Measurements from ENCODE around the gene PMFBP1.
A peak's percentile ranks its signal among the peaks of the same experiment; 100 is the strongest.

PMFBP1 gene

DNA sequence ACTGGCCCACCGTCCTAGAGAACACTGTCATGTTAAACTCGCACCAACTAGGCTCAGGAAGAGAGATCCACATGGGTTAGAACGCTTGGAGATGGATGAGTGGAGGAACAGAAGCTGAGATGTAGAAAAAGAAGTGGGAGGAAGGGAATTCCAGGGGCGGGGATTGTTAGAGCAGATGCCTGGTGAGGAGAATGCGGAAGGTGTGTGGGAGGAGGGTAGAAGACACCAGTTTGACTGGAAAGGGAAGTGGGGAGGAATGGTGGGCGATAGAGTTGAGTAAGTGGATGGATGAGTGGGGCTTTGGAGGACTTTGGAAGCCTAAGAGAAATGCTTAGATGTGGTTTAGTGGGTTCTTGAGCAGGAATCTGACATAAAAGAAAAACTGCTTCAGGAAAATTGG is 40.9 kb downstream of the PMFBP1 start:
- DNase-seq (ENCODE audit: low spot score), result no peak

DNA sequence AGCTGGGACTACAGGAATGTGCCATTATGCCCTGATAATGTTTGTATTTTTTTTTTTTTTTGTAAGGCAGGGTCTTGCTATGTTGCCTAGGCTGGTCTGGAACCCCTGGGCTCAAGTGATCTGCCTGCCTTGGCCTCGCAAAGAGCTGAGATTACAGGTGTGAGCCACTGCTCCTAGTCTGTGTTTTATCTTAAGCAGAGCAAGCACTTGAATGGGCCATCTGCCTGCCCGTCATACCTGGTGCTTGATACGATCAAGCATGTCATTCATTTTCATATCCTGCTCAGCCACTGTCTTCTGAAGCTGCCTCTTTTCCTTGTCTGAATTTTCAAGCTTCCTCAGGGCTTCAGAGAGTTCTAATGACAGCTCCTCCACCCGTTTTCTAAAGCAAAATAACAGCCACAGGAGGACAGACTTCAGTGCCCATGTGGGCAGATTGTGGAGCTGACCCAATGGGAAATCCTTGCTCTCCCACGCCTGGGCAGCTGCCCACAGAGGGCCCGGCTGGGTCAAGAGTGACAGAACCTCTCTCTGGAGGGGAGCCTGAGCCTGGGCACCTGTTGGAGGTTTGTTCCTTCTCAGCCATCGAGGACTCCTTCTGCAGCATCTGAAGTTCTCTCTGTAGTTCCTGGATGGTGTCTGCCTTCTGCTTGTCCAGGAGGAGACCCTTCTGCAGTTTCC is 41.8 kb downstream of the PMFBP1 start:
- no peak for DNase-seq (ENCODE audit: low spot score)

DNA sequence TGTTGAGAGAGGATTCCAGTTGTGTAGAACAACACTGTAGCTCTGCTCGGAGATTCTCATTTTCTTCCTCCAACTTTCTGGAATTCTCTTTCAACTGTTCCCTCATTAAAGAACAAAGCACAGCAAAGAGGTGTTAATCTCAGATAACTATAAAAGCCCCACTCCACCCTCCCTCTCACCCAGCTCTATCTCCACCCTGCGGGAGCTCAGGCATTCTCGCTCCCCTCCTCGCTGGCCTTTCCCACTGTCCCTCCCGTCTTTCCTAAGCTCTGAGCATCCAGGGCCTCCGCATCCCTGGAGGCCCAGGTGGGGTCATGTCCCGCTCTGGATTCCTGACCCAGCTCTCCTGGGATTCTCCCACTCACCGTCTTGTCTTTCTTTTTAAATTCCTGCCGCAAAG is 43.3 kb downstream of the PMFBP1 start:
- no peak for DNase-seq (ENCODE audit: low spot score)

DNA sequence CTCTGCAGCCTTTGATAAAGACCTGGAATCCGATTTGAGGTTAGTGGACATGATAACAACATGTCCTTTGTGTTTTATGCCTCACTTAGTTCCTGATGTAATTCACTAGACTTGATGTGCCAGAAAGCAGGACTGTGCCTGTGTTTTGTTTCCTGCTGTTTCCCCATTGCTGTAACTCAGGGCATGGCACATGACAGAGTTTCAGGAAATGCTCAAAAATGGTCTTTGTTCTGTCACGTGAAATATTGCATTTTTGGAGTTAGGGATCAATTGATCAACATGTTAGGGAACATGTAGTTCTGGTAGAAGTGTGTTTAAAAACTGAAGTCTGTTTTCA is 45.6 kb downstream of the PMFBP1 start:
- DNase-seq (ENCODE audit: low spot score), result no peak

DNA sequence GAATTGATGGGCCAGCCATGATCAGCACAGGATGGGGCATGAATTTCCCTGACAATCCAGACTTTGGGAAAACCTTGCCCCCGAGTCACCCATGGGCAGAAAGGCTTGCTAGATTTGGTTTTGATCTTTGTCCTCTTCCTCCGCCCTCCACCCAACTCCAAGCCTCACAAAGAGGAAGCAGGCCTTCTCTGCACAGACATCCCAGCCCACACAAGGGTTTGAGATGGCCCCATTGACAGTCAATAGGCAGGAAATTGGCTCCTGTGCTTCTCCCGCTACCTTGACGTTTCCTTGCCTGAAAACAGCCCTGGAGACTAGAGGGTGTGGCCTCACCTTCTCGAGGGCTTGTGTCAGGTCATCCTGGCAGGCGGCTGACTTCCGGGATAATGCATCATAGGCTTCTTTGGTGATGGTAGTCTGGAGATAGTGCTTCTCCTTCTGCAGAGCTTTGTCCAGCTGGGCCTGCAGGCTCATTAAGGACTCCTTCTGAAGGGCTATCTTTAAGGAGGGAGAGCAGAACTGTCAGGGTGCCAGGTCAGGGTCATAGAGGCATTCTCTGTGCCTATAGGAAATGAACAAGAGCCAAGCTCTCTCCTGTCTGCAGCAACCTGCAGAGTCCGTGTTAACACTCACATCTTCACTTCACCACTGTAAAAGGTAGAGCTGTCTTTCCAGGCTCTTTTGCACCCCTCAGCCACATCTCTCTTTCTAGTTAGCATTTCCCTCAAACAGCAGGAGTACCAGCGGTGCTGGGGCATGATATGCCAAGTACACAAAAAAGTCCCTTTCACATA is 46.1 kb downstream of the PMFBP1 start:
- DNase-seq (ENCODE audit: low spot score), result no peak

DNA sequence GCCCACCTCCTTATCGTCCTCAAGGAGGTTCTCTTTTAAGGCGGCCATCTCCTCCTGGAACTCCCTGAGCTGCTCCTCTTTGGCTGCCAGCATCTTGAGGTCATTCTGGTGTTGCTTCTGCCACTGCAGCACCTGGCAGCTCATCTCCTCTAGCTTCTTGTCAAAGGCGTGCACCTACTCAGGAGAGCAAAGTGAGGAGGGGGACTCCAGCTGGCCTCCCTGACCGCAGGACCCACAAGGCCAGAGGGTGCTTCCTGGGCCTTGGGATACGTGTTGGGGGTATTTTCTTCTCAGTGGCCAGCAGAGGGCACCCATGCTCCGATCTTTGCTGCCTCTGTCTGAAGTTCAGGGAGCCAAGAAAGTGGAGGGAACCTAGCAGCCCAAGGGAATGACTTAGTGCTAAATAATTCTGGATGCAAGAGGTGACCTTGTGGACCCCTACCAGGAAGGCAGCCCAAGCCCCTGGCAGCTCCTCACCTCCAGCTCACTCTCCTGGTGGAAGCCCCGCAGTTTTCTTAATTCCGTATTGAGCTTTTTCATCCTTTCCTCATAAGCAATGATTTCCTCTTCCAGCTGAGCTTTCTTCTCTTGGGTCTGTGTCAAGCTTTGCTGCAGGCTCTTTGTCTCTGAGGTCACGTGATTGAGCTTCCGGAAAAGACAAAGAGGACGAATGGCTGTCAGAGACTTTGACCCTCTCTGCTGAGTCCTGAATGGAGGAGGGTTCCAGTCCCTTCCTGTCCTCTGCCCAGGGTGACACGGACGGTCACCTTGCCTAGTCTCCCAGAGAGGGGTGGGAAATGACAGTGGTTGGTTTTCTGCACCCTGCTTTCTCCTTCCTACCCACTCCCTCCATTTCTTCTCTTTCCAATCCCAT is 47.0 kb downstream of the PMFBP1 start:
- peak; percentile 66 for DNase-seq (ENCODE audit: low spot score)

DNA sequence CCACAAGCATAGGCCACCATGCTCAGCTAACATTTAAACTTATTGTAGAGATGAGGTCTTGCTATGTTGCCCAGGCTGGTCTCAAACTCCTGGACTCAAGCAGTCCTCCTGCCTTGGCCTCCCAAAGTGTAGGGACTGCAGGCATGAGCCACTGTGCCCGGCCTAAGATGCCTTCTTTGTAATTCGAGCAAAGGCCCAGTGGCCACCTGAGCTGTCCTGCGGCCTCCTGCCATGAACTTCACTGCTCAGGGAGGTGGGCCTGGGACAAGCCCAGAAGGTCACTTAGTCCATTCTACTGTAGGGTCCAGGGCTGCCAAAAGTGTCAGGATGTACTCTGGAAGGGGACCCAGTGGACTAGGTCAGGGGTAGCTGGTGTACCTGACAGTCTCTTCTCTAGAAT is 47.8 kb downstream of the PMFBP1 start:
- DNase-seq (ENCODE audit: low spot score), result no peak

DNA sequence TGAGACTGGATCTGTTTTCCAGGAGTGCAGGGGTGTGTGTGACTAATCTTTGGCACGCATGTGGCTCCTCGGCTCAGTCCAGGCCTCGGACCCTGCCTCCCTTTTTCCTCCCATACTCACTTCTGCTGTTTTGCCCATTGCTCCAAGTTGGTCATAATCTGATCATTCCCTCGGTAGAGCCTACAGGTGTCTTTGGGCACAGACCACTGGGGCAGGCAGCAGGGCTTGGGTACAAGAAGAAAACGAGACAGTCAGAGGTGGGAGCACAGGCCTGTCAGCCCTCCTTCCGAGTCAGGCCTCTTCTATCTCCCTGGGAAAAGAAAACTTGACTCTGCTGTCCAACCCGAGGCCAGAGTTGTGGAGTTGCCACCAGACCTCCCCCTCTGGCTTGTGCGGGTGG is 48.5 kb downstream of the PMFBP1 start:
- no peak for DNase-seq (ENCODE audit: low spot score)

DNA sequence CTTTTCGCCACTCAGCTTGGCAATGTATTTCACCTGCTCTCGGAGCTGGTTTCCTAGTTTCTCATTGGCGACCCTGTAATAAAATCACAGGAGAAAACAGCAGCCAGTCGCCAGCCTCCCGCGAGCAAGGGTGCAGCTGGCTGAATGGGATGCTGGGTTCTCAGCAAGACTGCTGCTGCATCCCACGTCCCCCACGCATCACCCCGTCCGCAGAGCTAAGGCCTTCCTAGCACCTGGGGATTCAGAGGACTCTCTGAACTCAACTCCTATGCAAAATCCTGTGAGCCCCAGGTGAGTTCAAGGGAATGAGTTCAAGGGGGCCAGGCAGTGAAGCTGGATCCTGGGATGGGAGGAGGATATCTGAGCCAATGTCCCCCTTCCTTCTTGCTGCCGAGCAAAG is 49.0 kb downstream of the PMFBP1 start:
- no peak for DNase-seq (ENCODE audit: low spot score)

DNA sequence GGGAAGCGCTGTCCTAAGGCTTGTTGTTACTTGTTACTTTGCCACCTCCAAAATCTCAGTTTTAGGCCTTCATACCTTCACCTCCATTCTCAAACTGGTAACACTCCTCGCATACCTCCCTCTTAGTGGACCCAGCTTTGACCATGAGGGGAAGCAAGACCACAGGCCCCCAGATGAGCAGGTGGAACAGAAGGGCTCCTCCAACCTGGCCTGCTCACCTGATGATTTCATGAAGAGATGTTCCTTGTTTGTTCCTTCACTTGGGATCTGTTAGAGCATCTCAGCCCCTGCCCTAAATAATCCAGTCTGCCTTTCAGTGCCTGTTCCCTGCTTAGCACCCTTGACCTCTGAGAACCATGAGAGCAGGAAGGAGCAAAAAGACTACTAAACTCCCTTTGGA is 49.6 kb downstream of the PMFBP1 start:
- no peak for DNase-seq (ENCODE audit: low spot score)

DNA sequence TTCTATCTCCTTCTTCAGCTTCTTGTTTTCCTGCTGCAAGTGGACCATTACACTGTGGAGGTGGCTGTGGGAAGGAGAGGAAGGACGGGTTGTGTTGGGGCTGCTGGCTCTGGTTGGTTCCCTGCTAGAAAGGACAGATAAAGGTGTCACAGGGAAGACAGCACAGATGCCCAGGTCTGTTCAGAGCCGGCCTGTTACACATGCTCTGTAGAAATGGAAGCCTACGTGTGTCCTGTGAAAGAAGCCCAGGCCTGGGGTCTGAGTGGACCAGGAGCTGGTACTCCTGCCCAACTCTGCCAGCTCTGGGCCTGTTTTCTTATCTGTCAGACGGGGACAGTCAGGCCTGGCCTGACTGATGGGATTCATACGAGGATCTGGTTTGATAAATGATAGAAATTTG is 51.9 kb downstream of the PMFBP1 start:
- no peak for DNase-seq (ENCODE audit: low spot score)

DNA sequence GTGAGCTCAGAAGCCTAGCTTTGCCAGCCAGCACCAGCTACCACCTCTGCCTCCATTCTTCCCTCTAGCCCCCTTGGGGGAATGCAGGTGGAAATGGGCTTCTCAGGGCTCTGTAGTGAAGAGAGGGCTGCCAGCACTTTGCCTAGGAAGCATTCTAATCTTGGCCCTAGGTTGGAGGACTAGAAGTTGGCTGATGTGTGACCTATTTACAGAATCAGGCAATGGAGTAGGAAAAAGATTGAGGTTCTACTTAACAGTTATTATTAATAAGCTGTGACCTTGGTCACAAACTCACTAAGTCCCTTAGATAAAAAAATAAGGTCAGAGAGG is 58.4 kb downstream of the PMFBP1 start:
- DNase-seq (ENCODE audit: low spot score), result no peak

DNA sequence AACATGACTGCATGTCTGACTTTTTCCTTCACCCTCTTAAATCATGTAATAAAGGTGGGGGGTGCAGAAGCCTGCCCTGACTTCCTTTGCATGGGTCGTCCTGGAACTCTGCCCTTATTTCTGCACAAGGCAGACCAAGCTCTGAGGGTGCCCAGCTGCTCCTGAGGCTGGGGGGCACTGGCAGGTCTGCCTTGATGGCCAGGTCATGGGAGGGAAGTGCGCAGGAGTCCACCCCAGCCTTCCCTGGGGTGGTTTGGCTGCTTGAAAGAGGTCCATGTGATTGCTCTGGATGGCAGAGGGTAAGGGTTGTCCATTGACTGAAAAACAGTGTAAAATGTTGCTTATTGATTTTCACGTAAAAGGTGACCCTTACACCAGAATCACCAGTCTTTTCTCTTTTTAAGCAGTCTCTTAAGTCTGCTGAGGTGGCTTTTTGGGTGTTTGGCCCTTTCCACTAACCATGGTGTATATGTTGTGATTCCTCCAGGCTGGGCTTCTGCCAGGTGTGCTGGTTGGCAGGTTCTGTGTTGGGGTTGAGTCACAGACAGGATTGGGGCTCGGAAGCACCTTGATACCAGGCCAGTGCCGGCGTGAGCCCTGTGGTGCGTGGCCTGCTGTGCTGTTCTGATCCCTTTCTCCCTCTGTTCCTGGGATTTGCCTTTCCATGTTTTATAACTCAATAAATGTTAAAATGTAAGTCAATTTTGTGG is 58.9 kb downstream of the PMFBP1 start:
- DNase-seq (ENCODE audit: low spot score), result no peak

DNA sequence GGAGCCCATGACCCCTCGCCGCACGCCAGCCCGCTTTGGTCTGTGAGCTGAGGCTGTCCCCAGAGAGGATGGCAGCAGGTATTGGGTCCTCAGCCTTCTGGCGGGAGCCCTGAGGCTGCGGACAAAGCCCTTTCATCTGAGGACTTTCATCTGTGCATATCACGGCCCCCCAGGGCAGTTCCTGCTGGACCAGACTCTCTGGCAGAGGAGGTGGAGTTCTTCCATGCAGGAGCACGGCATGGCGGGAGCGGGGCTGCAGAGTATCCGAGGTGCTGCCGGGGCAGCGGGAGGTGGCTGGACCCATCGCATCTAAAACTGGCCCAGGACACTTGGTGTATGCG is 59.5 kb downstream of the PMFBP1 start:
- DNase-seq (ENCODE audit: low spot score), result no peak

DNA sequence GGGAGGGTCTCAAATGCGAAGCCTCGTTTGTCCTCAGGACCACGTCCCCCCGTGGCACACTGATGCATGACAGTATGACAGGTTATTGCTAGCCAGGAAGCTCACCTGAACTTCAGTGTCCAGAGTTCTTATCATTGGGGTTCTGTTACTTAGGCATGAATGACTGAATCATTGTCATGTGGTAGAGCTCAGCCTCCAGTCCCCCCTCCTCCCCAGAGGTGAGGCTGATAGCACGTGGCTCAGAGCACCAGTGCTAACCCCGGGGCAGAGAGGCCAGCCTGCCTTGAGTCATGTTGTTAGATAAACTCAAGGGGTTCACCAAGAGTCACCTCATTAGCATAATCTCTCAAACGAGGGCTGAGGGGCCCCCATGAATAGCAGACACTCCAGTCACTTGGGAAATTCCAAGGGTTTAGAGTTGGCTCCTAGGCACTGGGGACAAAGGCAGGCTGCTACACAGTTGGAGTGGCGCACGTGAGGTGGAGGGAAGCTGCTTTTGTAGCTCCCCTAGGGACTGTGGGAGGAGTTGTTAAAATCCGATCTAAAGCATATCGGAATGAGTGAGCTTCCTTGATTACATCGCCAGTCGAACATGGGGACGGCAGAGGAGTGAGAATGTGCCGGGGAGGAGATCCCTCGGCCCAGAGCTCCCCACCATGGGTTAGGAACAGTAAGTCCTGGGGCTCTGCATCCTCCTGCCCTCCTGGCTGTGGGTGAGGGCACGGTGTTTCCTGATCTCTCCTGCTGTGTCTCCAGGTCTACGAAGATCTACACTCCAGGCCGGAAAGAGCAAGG is 60.1 kb downstream of the PMFBP1 start:
- no peak for DNase-seq (ENCODE audit: low spot score)

DNA sequence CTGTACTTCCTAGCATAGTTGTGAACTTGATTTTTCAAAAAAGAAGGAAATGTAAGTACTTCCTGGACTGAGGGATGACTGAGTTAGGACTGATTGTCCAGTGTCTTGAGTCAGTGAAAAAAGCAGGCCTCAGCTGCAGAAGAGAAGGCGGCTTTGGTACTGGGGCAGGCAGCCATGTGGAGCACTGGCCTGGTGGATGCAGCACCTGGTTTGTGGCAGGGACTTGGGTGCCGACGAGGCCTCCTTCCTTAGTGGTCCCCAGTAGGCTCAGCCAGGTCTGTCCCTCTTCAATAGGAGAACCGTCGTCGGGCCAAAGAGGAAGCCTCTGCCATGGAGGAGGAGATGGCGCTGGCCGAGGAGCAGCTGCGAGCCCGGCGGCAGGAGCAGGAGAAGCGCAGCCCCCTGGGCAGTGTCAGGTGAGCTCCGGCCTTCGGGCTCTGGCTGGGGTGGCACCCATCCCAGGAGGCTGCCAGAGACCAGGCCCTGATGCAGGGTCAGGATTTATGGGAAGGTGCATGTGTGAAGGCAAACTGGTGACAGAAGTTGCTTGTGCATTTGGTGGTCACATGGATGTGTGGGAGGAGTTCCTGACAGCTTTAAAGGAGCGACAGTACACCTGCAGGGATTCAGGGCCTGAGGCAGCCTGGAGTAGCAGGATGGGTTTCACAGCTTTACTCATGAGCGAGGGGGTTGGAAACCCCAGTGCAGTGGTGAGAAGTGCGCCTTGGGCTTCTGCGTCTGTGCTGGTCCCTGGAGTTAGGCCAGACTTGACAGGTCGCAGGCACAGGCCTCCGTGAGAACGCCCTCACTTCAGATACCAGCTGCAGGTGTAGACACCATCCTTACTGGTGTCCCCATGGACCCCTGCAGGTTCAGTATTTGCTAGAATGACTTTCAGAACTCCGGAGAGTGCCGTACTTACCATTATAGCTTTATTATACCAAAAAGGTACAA is 61.0 kb downstream of the PMFBP1 start:
- DNase-seq (ENCODE audit: low spot score), result no peak

DNA sequence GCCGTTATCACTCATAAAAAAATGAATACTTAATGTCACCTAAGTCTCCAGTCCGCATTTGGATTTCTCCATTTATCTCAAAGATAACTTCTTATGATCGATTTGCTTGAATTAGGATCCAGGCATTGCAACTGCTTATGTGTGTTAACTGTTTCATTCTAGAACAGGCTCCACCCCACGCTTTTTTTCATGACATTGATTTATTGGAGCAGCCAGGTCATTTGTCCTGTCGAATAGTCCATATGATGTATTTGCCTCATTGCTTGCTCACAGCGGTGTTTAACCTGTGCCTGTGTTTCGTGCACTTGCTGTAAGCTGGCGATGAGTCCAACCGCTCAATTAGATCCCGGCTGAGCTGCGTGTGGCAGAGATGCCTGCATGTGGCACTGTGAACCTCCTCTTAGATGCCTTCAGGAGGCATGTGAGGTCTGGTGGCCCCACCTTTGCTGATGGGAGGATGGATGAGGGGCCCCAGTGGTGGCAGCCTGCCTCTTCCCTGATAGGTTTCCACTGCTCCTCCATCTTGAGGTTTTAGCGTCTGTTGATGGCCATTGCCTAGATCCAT is 61.9 kb downstream of the PMFBP1 start:
- no peak for DNase-seq (ENCODE audit: low spot score)

DNA sequence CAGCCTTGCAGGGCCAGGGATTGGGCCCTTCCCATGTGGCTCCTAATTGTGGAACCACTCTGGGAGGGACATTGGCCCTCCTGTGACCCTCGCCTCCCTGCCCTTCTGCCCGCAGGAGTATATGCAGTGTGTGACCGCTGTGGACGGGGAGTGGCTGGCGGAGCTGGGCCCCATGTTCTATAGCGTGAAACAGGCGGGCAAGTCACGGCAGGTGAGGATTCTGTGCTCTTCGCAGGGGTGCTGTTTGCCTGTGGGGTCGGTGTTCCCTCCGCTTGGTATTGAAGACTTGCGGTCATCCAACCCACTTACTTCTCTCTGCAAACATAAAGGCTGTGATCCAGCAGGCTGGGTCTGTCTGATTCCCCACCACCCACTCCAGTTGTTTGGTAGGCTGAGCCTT is 62.7 kb downstream of the PMFBP1 start:
- DNase-seq (ENCODE audit: low spot score), result no peak

DNA sequence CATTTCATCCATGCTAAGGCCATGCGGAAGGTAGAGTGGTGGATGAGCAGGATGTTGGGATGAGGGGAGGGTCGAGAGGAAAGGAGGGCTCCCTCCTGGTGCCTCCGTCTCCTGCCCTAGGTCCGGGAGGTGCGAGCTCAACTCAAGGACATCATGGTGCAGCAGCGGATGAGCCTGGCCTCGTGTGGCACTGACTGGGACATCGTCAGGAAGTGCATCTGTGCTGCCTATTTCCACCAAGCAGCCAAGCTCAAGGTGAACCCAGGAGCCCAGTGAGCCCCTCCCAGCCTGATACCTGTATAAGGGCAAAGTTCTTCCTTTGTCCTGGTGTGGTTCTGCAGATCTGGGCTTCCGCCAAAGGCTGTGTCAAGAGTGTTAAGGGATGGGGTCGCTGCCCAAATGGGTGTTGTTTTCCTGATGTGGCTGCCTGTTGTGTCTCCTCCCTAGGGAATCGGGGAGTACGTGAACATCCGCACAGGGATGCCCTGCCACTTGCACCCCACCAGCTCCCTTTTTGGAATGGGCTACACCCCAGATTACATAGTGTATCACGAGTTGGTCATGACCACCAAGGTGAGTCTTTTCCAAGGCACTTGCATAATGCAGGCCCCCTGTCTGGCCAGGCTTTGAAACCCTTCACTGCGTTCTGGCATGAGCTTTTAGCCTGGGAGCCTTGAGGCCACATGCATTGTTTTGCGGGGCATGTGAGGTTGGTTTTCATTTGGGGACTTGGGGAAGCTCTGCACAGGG is 63.4 kb downstream of the PMFBP1 start:
- no peak for DNase-seq (ENCODE audit: low spot score)

DNA sequence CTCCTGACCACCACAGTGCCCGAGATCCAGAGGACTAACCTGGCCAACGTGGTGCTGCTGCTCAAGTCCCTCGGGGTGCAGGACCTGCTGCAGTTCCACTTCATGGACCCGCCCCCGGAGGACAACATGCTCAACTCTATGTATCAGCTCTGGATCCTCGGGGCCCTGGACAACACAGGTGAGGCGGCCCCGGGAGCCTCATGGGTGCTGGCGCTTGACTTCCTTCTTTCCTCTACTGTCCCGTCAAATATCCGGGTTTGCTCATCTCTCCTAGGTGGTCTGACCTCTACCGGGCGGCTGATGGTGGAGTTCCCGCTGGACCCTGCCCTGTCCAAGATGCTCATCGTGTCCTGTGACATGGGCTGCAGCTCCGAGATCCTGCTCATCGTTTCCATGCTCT is 64.6 kb downstream of the PMFBP1 start:
- DNase-seq (ENCODE audit: low spot score), result no peak

Data from LoVo (cell line).